ENCODE results near the gene AFF2.

- TF ChIP-seq CTCF (IDR thresholded peaks at IDR 0.05) (no peak), POLR2A (IDR thresholded peaks at IDR 0.05) (no peak)
These were observed 36.5 kb downstream of the AFF2 start for GRCh38 chrX:148536961-148537360.

All from uterus (tissue), 2 donors.